Right lobe of liver (tissue), 4 donors: ENCODE data around the gene TFF3.

Experiments used
- POLR2A ChIP-seq: fragments of 450-650 bp; IDR thresholded peaks from one replicate; pipeline ENCODE4 v1.6.1; 2017; ENCODE audit warnings: antibody characterized with exemption, mild to moderate bottlenecking
- TF ChIP-seq, protein P1 (sequence below), 4 donors: fragments of 200-600 bp in 3 of 4; fragments of 450-650 bp in 1 of 4; IDR thresholded peaks; one replicate each; pipeline versions ENCODE4 v1.5.1 to v1.8.0; 2016 to 2022; ENCODE audit warnings: antibody characterized with exemption in 4 of 4, mild to moderate bottlenecking in 2 of 4
- donor health status: DM: no; HTN: no; CAD: no.
- donor health status: DM: no; HTN: no; CAD: no.
- donor health status: DM: no; HTN: yes; CAD: no.

- no peak for TF ChIP-seq POLR2A
- TF ChIP-seq, protein P1, sequence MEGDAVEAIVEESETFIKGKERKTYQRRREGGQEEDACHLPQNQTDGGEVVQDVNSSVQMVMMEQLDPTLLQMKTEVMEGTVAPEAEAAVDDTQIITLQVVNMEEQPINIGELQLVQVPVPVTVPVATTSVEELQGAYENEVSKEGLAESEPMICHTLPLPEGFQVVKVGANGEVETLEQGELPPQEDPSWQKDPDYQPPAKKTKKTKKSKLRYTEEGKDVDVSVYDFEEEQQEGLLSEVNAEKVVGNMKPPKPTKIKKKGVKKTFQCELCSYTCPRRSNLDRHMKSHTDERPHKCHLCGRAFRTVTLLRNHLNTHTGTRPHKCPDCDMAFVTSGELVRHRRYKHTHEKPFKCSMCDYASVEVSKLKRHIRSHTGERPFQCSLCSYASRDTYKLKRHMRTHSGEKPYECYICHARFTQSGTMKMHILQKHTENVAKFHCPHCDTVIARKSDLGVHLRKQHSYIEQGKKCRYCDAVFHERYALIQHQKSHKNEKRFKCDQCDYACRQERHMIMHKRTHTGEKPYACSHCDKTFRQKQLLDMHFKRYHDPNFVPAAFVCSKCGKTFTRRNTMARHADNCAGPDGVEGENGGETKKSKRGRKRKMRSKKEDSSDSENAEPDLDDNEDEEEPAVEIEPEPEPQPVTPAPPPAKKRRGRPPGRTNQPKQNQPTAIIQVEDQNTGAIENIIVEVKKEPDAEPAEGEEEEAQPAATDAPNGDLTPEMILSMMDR (IDR thresholded peaks at IDR 0.05), result no peak
These were observed 32.5 kb downstream of the TFF3 start for GRCh38 chr21:42282715-42283114.
